Measurements from ENCODE around the gene UGT1A10.

Gene UGT1A10

GRCh38 chr2:233789554-233789953, 153.3 kb downstream of the UGT1A10 start:
- no peak for DNase-seq

GRCh38 chr2:233791151-233791882, 155.1 kb downstream of the UGT1A10 start:
- no peak for DNase-seq

- no peak for DNase-seq
Observed at GRCh38 chr2:233791883-233792329, 155.7 kb downstream of the UGT1A10 start.

- no peak for DNase-seq
Observed at GRCh38 chr2:233792720-233793119, 156.5 kb downstream of the UGT1A10 start.

GRCh38 chr2:233793465-233794127, 157.3 kb downstream of the UGT1A10 start:
- no peak for DNase-seq

- no peak for DNase-seq
Observed at GRCh38 chr2:233794128-233794658, 157.9 kb downstream of the UGT1A10 start.

GRCh38 chr2:233795735-233796171, 159.5 kb downstream of the UGT1A10 start:
- no peak for DNase-seq

- no peak for DNase-seq
Observed at GRCh38 chr2:233796254-233796653, 160.0 kb downstream of the UGT1A10 start.

GRCh38 chr2:233798335-233799086, 162.3 kb downstream of the UGT1A10 start:
- no peak for DNase-seq

GRCh38 chr2:233799087-233799665, 162.9 kb downstream of the UGT1A10 start:
- DNase-seq, result no peak

GRCh38 chr2:233799716-233800115, 163.5 kb downstream of the UGT1A10 start:
- no peak for DNase-seq

GRCh38 chr2:233800208-233800607, 164.0 kb downstream of the UGT1A10 start:
- no peak for DNase-seq

GRCh38 chr2:233801357-233802131, 165.3 kb downstream of the UGT1A10 start:
- no peak for DNase-seq

GRCh38 chr2:233802132-233802815, 166.0 kb downstream of the UGT1A10 start:
- DNase-seq, result no peak

GRCh38 chr2:233803292-233803911, 167.2 kb downstream of the UGT1A10 start:
- no peak for DNase-seq

GRCh38 chr2:233803994-233804393, 167.7 kb downstream of the UGT1A10 start:
- DNase-seq, result no peak

- DNase-seq, result no peak
Observed at GRCh38 chr2:233807215-233807865, 171.1 kb downstream of the UGT1A10 start.

- no peak for DNase-seq
Observed at GRCh38 chr2:233807966-233808935, 172.0 kb downstream of the UGT1A10 start.

GRCh38 chr2:233810385-233810784, 174.1 kb downstream of the UGT1A10 start:
- no peak for DNase-seq

Data from GDM1 (cell line).